GM18498 (cell line): ENCODE results near the gene EFNA5.
"Not testable (repeated sequence)": the region's sequence is repeated elsewhere in the genome, so short reads cannot be mapped to it uniquely, and the experiment has no call there.

Source experiments
- ATAC-seq: cut with Tn5 transposase; IDR thresholded peaks from one replicate; pipeline ENCODE4 v1.9.1; 2021; ENCODE audit warnings: mild to moderate bottlenecking, moderate library complexity; ENCODE audit not compliant: unreplicated experiment

The EFNA5 gene

GRCh38 chr5:107499776-107500175, 171.0 kb downstream of the EFNA5 start:
- ATAC-seq: no peak

- ATAC-seq: no peak
Observed at GRCh38 chr5:107499237-107499636, 171.5 kb downstream of the EFNA5 start.

GRCh38 chr5:107496466-107496865, 174.3 kb downstream of the EFNA5 start:
- no peak for ATAC-seq

GRCh38 chr5:107494129-107494528, 176.6 kb downstream of the EFNA5 start:
- ATAC-seq: not testable (repeated sequence)

GRCh38 chr5:107487056-107487542, 183.6 kb downstream of the EFNA5 start:
- no peak for ATAC-seq

DNA sequence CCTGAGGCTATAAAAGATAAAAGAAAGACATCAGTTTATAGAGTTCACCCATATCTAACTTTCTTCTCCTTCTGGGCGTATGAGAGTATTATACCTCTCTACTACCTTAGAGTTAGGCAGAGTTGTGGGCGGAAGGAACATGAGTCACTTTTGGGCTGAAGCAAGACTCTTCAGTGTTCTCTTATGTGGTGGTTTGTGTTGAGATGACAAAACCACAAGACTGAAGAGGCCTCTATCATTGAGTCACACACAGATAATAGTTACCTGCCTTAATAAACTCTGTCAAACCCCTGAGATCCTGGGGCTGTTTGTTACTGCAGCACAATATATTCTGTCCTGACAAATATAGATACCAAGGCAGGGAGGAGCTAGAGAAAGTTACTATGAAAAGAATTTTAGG, 184.2 kb downstream of the EFNA5 start:
- ATAC-seq: peak; percentile 64

DNA sequence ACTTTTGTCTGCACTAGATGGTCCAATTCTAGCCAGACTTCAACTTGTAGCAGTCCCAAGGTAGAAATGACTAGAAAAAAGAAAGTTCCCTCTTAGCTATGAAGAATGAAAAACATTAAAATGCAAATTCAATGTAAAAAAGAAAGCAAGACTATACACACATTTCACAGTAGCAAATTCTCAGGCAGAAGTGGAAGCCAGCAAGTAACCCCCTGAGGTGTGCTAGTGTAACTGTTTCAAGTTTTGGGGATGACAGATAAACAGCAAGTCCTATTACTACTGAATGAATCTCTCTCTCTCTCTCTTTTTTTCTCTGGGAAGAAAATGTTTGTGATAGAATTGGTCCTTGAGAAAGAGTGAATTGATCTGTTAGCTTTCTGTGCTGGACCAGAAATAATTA, 185.6 kb downstream of the EFNA5 start:
- ATAC-seq: peak; percentile 81

DNA sequence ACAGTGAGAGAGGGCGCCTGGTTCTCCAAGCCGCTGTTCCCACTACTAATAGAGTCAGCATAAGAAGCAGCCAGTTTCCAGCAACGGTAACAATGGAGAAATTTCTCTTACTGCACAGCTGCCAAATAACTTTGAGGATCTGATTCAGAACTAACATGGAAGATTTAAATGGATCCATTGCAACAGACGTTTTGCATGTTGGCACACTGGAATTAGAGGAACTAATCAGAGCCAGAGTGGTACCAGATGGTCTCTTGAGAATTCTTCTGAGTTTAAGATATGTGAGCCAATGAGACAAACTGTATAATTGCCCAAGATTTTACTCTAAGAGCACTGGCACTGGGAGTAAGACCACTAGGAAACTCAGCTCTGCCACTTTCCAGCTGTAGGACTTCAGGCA, 186.5 kb downstream of the EFNA5 start:
- ATAC-seq: no peak

DNA sequence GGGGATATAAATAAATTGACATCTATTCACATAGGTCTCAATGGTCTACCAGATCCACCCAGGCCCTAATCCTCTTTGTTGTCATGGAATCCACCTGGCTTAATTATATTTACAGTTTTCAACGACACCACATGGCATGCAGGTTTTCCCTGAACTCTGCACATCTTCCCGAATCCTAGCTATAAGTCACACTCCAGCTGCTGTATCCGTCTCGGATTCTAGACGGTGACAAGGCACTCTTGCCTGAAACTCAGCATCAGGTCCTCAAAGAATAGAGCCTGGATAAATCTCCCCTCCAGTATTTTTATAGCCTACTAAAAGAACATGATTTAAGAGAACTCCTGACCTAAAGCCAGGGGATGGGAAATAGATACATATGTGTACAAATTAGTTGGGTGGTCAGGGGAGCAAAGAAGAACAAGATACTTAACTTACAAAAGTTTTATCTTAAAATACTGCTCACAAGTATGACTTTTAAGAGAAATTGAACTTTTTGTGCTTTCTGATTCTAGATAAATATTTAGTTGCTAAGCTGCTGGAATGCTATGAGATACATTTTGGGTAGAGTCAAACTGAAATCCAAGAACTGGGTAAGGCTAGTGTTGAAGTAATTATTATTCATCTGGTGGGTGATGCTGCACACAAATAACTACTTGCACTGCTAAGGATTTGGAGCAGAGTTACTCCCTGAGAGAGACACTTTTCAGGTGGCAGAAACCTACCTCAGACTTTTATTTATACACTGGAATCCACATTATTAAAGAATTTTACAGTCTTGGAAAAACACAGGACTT, 187.3 kb downstream of the EFNA5 start:
- no peak for ATAC-seq

DNA sequence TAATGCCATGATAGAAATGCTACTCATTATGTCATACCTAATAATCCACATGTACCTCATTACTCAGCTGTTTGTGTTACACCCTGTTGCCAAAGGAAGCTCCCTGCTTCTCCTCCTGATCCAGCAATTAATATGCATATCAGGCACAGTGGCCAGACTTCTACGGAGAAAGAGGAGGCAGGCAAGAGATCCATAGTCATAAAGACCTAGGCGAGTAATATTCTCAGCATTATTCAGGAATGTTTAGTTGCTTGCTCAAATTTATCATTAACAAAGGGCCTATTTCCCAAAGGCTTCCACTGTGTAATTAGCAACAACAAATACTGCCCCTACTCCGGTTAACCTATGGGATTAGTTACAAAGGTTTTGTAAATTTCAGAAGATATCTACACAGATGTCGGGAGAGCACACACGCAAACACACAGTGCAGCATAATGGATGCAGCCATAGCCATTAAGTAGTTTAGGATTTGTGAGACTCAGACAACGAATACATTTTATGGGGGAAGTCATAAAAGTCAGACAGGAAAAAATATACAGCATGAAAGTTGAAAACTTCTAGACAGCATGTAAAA, 192.6 kb downstream of the EFNA5 start:
- ATAC-seq: no peak

- ATAC-seq: no peak
Observed at GRCh38 chr5:107477492-107477891, 193.2 kb downstream of the EFNA5 start.

GRCh38 chr5:107476783-107477182, 194.0 kb downstream of the EFNA5 start:
- peak; percentile 93 for ATAC-seq

DNA sequence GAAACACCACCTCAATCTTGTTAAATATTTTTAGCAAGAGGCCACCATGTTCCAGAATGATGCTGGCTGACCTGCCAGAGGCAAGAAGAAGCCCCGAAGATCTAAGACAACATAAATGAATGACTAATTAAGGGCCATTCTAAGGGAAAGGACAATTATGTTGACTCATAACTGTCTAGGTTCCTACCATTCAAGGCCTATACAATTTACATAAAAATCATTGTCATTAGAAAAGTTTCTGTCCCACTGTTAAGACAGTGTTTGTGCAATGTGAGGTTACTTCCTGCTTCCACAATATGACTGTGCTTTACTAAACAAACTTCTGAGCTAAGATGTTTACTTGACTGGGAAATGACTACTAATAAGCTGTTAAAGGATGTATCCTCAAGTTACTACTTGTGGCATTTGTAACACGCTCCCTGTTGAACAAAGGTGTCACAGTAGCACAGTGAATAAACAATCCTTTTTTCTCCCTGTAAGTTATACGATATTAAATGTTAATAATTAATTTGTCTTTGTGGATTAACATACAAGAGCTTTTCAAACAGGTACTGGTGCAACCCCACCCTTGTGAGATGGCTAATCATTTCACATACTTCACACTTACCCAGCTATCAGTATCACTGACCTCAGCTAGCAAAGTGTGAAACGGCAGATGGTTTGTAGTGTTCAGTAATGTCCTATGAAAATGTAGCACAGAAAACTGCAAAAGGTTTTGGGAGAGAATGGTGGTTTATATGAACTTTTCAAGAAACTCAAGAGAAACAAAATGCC, 195.8 kb downstream of the EFNA5 start:
- ATAC-seq: peak; percentile 66

- no peak for ATAC-seq
Observed at GRCh38 chr5:107474361-107474715, 196.4 kb downstream of the EFNA5 start.

GRCh38 chr5:107472620-107473064, 198.1 kb downstream of the EFNA5 start:
- ATAC-seq: no peak

GRCh38 chr5:107470295-107470582, 200.5 kb downstream of the EFNA5 start:
- no peak for ATAC-seq

DNA sequence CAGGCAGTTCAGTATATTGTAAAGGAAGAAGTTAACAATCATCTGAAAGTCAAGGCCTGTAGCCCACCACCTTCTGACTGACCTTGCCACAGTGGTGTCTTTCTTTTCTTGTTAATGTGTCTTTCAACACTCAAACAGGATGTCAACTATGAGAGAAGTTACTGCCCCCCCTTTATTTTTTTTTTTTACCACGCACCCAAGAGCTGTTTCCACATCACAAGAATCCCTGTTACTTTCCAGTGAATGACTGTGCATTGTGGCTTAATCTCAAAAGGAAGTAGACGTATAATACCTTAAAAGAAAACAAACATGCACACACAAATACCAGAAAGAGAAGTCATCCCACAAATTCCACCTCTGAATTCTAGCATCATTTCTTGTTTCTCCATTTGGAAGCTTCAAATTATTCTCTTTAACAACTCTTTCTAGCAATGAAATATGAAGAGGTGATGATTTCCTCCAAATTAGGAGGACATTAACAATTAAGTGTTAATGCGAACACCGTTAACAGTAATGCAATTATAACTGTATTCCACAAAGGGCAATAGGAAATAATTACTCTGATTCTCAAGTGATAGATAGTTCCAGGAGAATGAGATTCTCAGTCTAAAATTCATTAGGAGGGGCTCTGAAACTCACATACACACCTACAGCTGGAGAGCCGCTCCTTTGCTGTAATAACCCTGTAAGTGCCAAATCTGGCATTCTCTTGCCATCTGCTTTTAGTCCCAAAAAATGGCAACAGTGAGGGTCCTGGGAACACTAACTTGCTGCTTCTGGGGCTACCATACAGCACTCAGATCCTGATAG, 201.0 kb downstream of the EFNA5 start:
- no peak for ATAC-seq

DNA sequence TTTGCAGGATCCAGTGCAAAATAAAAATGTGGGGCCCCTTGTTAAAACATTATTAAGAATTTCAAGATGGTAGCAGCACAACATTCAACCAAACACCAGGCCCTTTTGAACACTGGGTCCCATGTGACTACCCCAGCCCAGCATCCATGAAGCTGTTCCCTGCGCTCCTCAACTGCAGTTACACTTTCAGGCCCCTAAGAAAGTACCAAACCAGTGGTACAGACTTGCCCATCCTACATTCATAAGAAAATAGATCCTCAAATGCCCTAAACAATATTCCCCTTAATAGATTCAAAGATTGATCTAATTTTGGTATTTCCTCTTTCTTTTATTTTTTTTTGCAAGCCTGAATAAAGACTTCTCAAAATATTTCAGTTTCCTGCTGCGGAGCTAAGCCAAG, 201.7 kb downstream of the EFNA5 start:
- ATAC-seq: no peak

DNA sequence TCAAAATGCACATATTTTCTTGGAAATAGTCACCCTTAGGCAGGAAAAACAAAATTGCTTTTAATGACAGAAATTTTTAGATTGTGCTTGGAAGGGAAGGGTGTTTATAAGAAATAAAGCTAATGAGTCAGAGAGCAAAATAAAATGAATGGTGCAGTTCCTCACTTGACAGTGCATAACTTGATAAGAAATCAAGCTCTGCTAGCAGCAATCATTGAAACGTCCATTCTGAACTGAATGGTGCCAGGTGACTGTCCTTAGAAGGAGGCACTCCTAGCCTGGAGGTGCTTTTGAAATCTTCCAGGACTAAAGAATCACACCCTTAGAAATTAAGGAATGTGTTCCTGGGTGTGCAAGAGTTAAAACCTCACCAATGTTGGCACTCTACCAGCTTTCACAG, 202.5 kb downstream of the EFNA5 start:
- no peak for ATAC-seq

DNA sequence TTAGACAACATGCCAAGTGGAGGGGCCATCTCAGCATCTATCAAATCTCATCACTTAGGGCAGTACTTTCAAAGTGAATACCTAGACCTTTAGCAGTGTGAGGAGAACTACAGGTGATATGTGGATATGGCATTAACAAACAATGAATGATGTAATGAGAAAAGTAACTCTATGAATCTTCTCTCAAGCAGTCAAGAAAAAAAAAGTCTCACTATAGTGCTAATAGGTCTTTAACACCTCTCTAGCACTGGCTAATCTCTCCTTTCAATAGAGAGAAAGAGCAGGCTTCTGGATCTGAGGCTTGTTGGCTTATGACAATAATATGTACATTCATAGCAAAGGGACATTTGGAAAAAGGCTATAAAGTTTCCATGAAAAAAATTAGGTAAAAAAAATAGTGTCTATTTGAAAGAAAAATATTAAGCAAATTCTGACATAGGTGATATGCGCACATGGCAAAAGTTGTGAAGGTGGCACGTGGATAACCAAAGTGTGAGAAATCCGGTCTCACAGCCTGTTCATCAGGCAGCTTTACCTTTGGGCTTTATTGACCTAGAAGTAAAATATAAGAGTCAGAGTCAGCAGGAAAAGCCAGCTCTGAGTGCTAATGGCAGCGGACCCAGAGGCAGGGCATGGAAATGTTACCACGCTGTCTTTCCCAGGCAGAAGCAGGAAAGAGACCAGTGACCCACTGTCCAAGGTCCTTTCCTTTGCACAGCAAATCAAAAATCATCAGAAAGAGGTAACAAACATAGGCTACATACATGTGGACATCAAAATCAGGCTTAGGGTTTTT, 203.4 kb downstream of the EFNA5 start:
- no peak for ATAC-seq
